ENCODE results near the gene ITPRIPL1.

DNA sequence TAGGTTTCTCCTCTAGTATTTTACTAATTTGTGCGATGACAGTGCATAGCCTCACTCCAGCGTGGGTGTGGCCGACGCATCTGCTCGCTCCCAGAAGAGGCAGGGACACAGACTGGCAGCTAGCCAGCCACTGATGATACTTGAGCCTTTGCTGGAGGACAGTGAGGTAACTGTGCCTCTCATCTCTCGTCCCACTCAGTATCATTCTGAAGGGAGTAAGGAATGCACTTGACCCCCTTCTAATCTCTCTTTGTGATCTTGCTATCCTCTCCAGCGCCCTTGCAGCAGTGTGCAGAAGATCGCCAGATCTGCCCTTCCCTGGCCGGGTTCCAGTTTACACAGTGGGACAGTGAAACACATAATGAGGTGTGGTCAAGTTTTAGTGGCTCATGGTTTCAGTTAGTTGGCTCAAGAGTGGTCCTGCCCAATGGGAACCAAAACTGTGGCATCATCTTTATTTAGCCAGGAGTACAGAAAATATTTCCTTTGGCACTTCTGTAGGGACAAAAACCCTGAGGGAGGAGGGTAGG is 28.0 kb downstream of the ITPRIPL1 start:
- TF ChIP-seq POLR2AphosphoS5 (IDR thresholded peaks at IDR 0.05; ENCODE audit: low read depth, low read length) (no peak), FOXM1 (IDR thresholded peaks at IDR 0.05; ENCODE audit: low read depth) (no peak), EP300 (IDR thresholded peaks at IDR 0.05; ENCODE audit: borderline replicate concordance in 1 of 2, low read depth in 1 of 2, low read length in 1 of 2) (no peak), TAF1 (IDR thresholded peaks at IDR 0.05; ENCODE audit: borderline replicate concordance, low read depth, low read length) (no peak)
- TF ChIP-seq, protein P1, sequence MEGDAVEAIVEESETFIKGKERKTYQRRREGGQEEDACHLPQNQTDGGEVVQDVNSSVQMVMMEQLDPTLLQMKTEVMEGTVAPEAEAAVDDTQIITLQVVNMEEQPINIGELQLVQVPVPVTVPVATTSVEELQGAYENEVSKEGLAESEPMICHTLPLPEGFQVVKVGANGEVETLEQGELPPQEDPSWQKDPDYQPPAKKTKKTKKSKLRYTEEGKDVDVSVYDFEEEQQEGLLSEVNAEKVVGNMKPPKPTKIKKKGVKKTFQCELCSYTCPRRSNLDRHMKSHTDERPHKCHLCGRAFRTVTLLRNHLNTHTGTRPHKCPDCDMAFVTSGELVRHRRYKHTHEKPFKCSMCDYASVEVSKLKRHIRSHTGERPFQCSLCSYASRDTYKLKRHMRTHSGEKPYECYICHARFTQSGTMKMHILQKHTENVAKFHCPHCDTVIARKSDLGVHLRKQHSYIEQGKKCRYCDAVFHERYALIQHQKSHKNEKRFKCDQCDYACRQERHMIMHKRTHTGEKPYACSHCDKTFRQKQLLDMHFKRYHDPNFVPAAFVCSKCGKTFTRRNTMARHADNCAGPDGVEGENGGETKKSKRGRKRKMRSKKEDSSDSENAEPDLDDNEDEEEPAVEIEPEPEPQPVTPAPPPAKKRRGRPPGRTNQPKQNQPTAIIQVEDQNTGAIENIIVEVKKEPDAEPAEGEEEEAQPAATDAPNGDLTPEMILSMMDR (IDR thresholded peaks at IDR 0.05): no peak
